A549 (cell line): Measurements from ENCODE around the gene PSMC3IP. TPM values are rescaled to one million over a fixed set of nuclear protein-coding genes. Genes with fewer than 3 reads are reported as not detected.

Experiments
- BCL3 ChIP-seq: fragments of >200 bp; sonication (Bioruptor Twin); formaldehyde crosslinking; IDR thresholded peaks from 3 replicates; pipeline ENCODE4 v1.6.1; 2016
- CHD2 ChIP-seq: fragments of 150-350 bp; IDR thresholded peaks from 2 replicates; pipeline ENCODE4 v1.6.1; 2014; ENCODE audit warnings: low read length; ENCODE audit not compliant: partially characterized antibody
- CHD4 ChIP-seq: fragments of 200-600 bp; sonication (generic); IDR thresholded peaks from 2 replicates; pipeline ENCODE4 v1.6.1; 2016; ENCODE audit warnings: antibody characterized with exemption, mild to moderate bottlenecking, borderline replicate concordance
- EHF ChIP-seq: fragments of 250-450 bp; sonication (Bioruptor Pico); IDR thresholded peaks from 2 replicates; pipeline ENCODE4 v1.5.0; 2020; ENCODE audit warnings: mild to moderate bottlenecking
- EHMT2 ChIP-seq: fragments of 200-600 bp; sonication (generic); IDR thresholded peaks from 2 replicates; pipeline ENCODE4 v1.6.1; 2016; ENCODE audit warnings: antibody characterized with exemption, low read depth, mild to moderate bottlenecking, moderate library complexity
- EP300 ChIP-seq, 2 experiments: fragments of >200 bp; sonication (Bioruptor Twin); formaldehyde crosslinking; IDR thresholded peaks; 2 replicates in 1 of 2; 3 replicates in 1 of 2; pipeline ENCODE4 v1.6.1; 2016 to 2017
- ESRRA ChIP-seq: fragments of 150-350 bp; IDR thresholded peaks from 2 replicates; pipeline ENCODE4 v1.6.1; 2014; ENCODE audit warnings: mild to moderate bottlenecking, low read length, borderline replicate concordance
- FOSB ChIP-seq: fragments of 250-450 bp; sonication (Bioruptor Pico); IDR thresholded peaks from 2 replicates; pipeline ENCODE4 v1.5.0; 2020; ENCODE audit warnings: mild to moderate bottlenecking, moderate library complexity
- FOSL2 ChIP-seq, 2 experiments: fragments of 450-650 bp in 1 of 2; fragments of >200 bp in 1 of 2; sonication (Bioruptor Twin) in 1 of 2; formaldehyde crosslinking; IDR thresholded peaks; 2 replicates each; pipeline versions ENCODE4 v1.5.0 to v1.6.1; 2016 to 2020; ENCODE audit warnings: mild to moderate bottlenecking in 1 of 2, moderate library complexity in 1 of 2
- FOXS1 ChIP-seq: fragments of 250-450 bp; sonication (Bioruptor Pico); IDR thresholded peaks from 2 replicates; pipeline ENCODE4 v1.5.0; 2020; ENCODE audit warnings: mild to moderate bottlenecking, moderate library complexity
- GATA3 ChIP-seq: IDR thresholded peaks from 2 replicates; pipeline ENCODE4 v1.6.1; 2012; ENCODE audit warnings: borderline replicate concordance
- HES2 ChIP-seq: fragments of >200 bp; sonication (Bioruptor Twin); formaldehyde crosslinking; IDR thresholded peaks from 2 replicates; pipeline ENCODE4 v1.6.1; 2016
- HMGXB4 ChIP-seq: fragments of 250-450 bp; sonication (Bioruptor Pico); IDR thresholded peaks from 2 replicates; pipeline ENCODE4 v1.5.0; 2021; ENCODE audit warnings: mild to moderate bottlenecking, moderate library complexity, borderline replicate concordance
- HOXA7 ChIP-seq: fragments of 250-450 bp; sonication (Bioruptor Pico); IDR thresholded peaks from 2 replicates; pipeline ENCODE4 v1.5.0; 2020; ENCODE audit warnings: mild to moderate bottlenecking, moderate library complexity
- HOXB5 ChIP-seq: fragments of 250-450 bp; sonication (Bioruptor Pico); IDR thresholded peaks from 2 replicates; pipeline ENCODE4 v1.5.0; 2020; ENCODE audit warnings: mild to moderate bottlenecking, moderate library complexity
- JUNB ChIP-seq: fragments of >200 bp; sonication (Bioruptor Twin); formaldehyde crosslinking; IDR thresholded peaks from 2 replicates; pipeline ENCODE4 v1.6.1; 2016
- KDM1A ChIP-seq: fragments of 200-600 bp; sonication (generic); IDR thresholded peaks from 2 replicates; pipeline ENCODE4 v1.6.1; 2016; ENCODE audit warnings: low read depth, mild to moderate bottlenecking
- MAX ChIP-seq: IDR thresholded peaks from 2 replicates; pipeline ENCODE4 v1.6.1; 2012
- MYC ChIP-seq: IDR thresholded peaks from 2 replicates; pipeline ENCODE4 v1.6.1; 2012; ENCODE audit warnings: mild to moderate bottlenecking, inconsistent platforms, low read length, improper control_type of control experiment, borderline replicate concordance
- NFE2L2 ChIP-seq: fragments of 150-350 bp; conservative IDR thresholded peaks from 2 replicates; pipeline ENCODE4 v1.6.1; 2014; ENCODE audit warnings: low read length
- NPAS2 ChIP-seq: fragments of 250-450 bp; sonication (Bioruptor Pico); IDR thresholded peaks from 2 replicates; pipeline ENCODE4 v1.8.0; 2022; ENCODE audit warnings: mild to moderate bottlenecking, moderate library complexity, borderline replicate concordance
- NR3C1 ChIP-seq: fragments of >200 bp; sonication (Bioruptor Twin); formaldehyde crosslinking; IDR thresholded peaks from 3 replicates; pipeline ENCODE4 v1.6.1; 2017
- PBX3 ChIP-seq: IDR thresholded peaks from 2 replicates; pipeline ENCODE4 v1.6.1; 2012
- PHF8 ChIP-seq: fragments of 200-600 bp; sonication (generic); IDR thresholded peaks from 2 replicates; pipeline ENCODE4 v1.6.1; 2016; ENCODE audit warnings: low read depth, mild to moderate bottlenecking, antibody characterized with exemption, moderate library complexity, borderline replicate concordance
- POLR2A ChIP-seq: IDR thresholded peaks from 2 replicates; pipeline ENCODE4 v1.6.1; 2012; ENCODE audit warnings: mild to moderate bottlenecking, low read length
- RAD21 ChIP-seq, 2 experiments: fragments of >200 bp in 1 of 2; sonication (Bioruptor Twin) in 1 of 2; formaldehyde crosslinking in 1 of 2; IDR thresholded peaks in 1 of 2; conservative IDR thresholded peaks in 1 of 2; 2 replicates in 1 of 2; 3 replicates in 1 of 2; pipeline ENCODE4 v1.6.1; 2012 to 2018; ENCODE audit warnings: inconsistent platforms in 1 of 2
- RARB ChIP-seq: fragments of 250-450 bp; sonication (Bioruptor Pico); IDR thresholded peaks from 2 replicates; pipeline ENCODE4 v1.8.0; 2021; ENCODE audit warnings: mild to moderate bottlenecking, moderate library complexity
- RCOR1 ChIP-seq: fragments of 150-350 bp; IDR thresholded peaks from 2 replicates; pipeline ENCODE4 v1.6.1; 2014; ENCODE audit warnings: antibody characterized with exemption, low read length, low read depth
- REST ChIP-seq: fragments of 200-600 bp; sonication (generic); IDR thresholded peaks from 2 replicates; pipeline ENCODE4 v1.6.1; 2016; ENCODE audit warnings: antibody characterized with exemption, mild to moderate bottlenecking, moderate library complexity
- RNF2 ChIP-seq: fragments of 200-600 bp; sonication (generic); IDR thresholded peaks from 2 replicates; pipeline ENCODE4 v1.6.1; 2016; ENCODE audit warnings: low read depth, mild to moderate bottlenecking, antibody characterized with exemption, moderate library complexity, borderline replicate concordance
- SMC3 ChIP-seq: fragments of >200 bp; sonication (Bioruptor Twin); formaldehyde crosslinking; IDR thresholded peaks from 3 replicates; pipeline ENCODE4 v1.6.1; 2018; ENCODE audit warnings: inconsistent platforms
- SREBF2 ChIP-seq: fragments of 450-650 bp; IDR thresholded peaks from 2 replicates; pipeline ENCODE4 v1.6.1; 2014; ENCODE audit warnings: mild to moderate bottlenecking, moderate library complexity
- TP53 ChIP-seq: fragments of 250-450 bp; sonication (Bioruptor Pico); IDR thresholded peaks from 2 replicates; pipeline ENCODE4 v1.5.0; 2021; ENCODE audit warnings: mild to moderate bottlenecking, moderate library complexity
- ZC3H11A ChIP-seq: fragments of 450-650 bp; IDR thresholded peaks from 2 replicates; pipeline ENCODE4 v1.6.1; 2014; ENCODE audit warnings: antibody characterized with exemption, mild to moderate bottlenecking
- ZFP36 ChIP-seq: fragments of 450-650 bp; IDR thresholded peaks from 2 replicates; pipeline ENCODE4 v1.6.1; 2014; ENCODE audit warnings: borderline replicate concordance; ENCODE audit not compliant: partially characterized antibody
- ZNF302 ChIP-seq: fragments of 250-450 bp; sonication (Bioruptor Pico); IDR thresholded peaks from 2 replicates; pipeline ENCODE4 v1.9.0; 2021; ENCODE audit warnings: inconsistent platforms, mild to moderate bottlenecking, moderate library complexity
- ZSCAN20 ChIP-seq: fragments of 250-450 bp; sonication (Bioruptor Pico); IDR thresholded peaks from 2 replicates; pipeline ENCODE4 v1.8.0; 2022; ENCODE audit warnings: mild to moderate bottlenecking, moderate library complexity
- polyA plus RNA-seq, 4 experiments: library from polyadenylated mRNA; depleted of rRNA in 3 of 4; stranded (reverse); fragments of >200 nt; fragmentation: RNase III in 1 of 4; extraction: RNeasy Plus Mini Kit Qiagen cat#74134 plus additional on column Dnase treatment in 1 of 4; gene quantifications; 2 replicates in 3 of 4; 3 replicates in 1 of 4; pipeline ENCODE4 v1.2.3, GENCODE V29; 2011 to 2017

The PSMC3IP gene
- polyA plus RNA-seq, 2 of the 4 experiments (the other 2 are of a cell fraction): 26.1 to 37.9 TPM

GRCh38 chr17:42609182-42609813 lies 31.8 kb upstream of the PSMC3IP start, which contains the start of the genes RETREG3 and TUBG1 (continued):
- no peak for TF ChIP-seq HMGXB4 (CRISPR knock-in tag)
- TF ChIP-seq EHF (CRISPR knock-in tag): no peak
- TF ChIP-seq ZNF302 (CRISPR knock-in tag): no peak
- no peak for TF ChIP-seq CHD4
- no peak for TF ChIP-seq RCOR1
- no peak; the same call in 1 of the 2 replicates for TF ChIP-seq MYC
- TF ChIP-seq BCL3: peak; percentile 81; the same call in 2 of the 3 replicates
- no peak for TF ChIP-seq SMC3
- no peak for TF ChIP-seq FOXS1 (CRISPR knock-in tag)
- TF ChIP-seq TP53 (CRISPR knock-in tag): no peak
- no peak for TF ChIP-seq KDM1A
- TF ChIP-seq FOSL2 (IDR thresholded peaks at IDR 0.05): no peak
- no peak for TF ChIP-seq FOSL2 (CRISPR knock-in tag; IDR thresholded peaks at IDR 0.05)
- no peak for TF ChIP-seq ESRRA
- TF ChIP-seq SREBF2: no peak
- TF ChIP-seq RAD21 (conservative IDR thresholded peaks at IDR 0.05 in 1 of 2, IDR thresholded peaks at IDR 0.05 in 1 of 2): no peak
- TF ChIP-seq HES2: no peak
- TF ChIP-seq EP300 (IDR thresholded peaks at IDR 0.05): no peak
- TF ChIP-seq NFE2L2: no peak
- TF ChIP-seq ZC3H11A: no peak
- TF ChIP-seq POLR2A: peak; percentile 99
- TF ChIP-seq ZFP36: no peak
- TF ChIP-seq NPAS2 (CRISPR knock-in tag): no peak
- TF ChIP-seq NR3C1: no peak
- TF ChIP-seq REST: no peak
- no peak for TF ChIP-seq JUNB
- peak; percentile 80; the same call in 1 of the 2 replicates for TF ChIP-seq PHF8
- no peak; the same call in 1 of the 2 replicates for TF ChIP-seq GATA3
- no peak for TF ChIP-seq FOSB (CRISPR knock-in tag)
- no peak for TF ChIP-seq CHD2
- no peak for TF ChIP-seq HOXB5 (CRISPR knock-in tag)
- no peak for TF ChIP-seq RARB (CRISPR knock-in tag)
- no peak; the same call in 1 of the 2 replicates for TF ChIP-seq PBX3
- TF ChIP-seq MAX: peak; percentile 88
- no peak for TF ChIP-seq ZSCAN20 (CRISPR knock-in tag)
- TF ChIP-seq EHMT2: no peak
- TF ChIP-seq RNF2: no peak
- TF ChIP-seq HOXA7 (CRISPR knock-in tag): no peak
